Bronchial epithelial cell (primary cell): ENCODE results near the gene CDC45. TPM values are rescaled to one million over a fixed set of nuclear protein-coding genes. Genes with fewer than 3 reads are reported as not detected.

ENCODE experiments used
- DNase-seq: peaks from one replicate; pipeline ENCODE4 v3.0.0-alpha.2; 2010; ENCODE audit warnings: low read depth
- FAIRE-seq: peaks from 2 replicates; lab custom pipeline; 2011; peaks lifted over from hg19 to GRCh38; lab: Jason Lieb, UNC
- H3K27me3 ChIP-seq: 2 replicates; pipeline ENCODE4 v1.5.1; 2011; ENCODE audit warnings: low read length; ENCODE audit not compliant: control insufficient read depth, insufficient read depth
- H3K36me3 ChIP-seq: 2 replicates; pipeline ENCODE4 v1.5.1; 2011; ENCODE audit warnings: low read length; ENCODE audit not compliant: control insufficient read depth, insufficient read depth
- H3K4me3 ChIP-seq: 2 replicates; pipeline ENCODE4 v1.5.1; 2011; ENCODE audit warnings: mild to moderate bottlenecking, low read depth, low read length, control low read depth
- CTCF ChIP-seq: IDR thresholded peaks from 2 replicates; pipeline ENCODE4 v1.5.1; 2011; ENCODE audit warnings: mild to moderate bottlenecking, moderate library complexity, low read length, control low read depth, inconsistent platforms; ENCODE audit not compliant: insufficient read depth, severe bottlenecking
- total RNA-seq: library from RNA; depleted of rRNA; stranded (reverse); fragments of >200 nt; gene quantifications from 2 replicates; pipeline ENCODE4 v1.2.1, GENCODE V29; 2014

Gene CDC45
- total RNA-seq, 1 donor from 2014 or later: 0.26 TPM

GRCh38 chr22:19456541-19456940 is 23.2 kb upstream of the CDC45 start:
- Histone ChIP-seq H3K4me3 (no peak overlapping the region), H3K36me3 (peaks cover 29% of the 10 kb centered on the region), H3K27me3 (no peaks in the 10 kb centered on the region)
- no peak for TF ChIP-seq CTCF
- FAIRE-seq (no peak), DNase-seq (no peak)

GRCh38 chr22:19457828-19458428 is 21.8 kb upstream of the CDC45 start:
- Histone ChIP-seq H3K36me3 (peaks cover 27% of the 10 kb centered on the region), H3K27me3 (no peaks in the 10 kb centered on the region), H3K4me3 (no peak overlapping the region)
- TF ChIP-seq CTCF: no peak
- FAIRE-seq: no peak
- DNase-seq: no peak

- no peak for FAIRE-seq
- DNase-seq: no peak
- H3K36me3 ChIP-seq: peaks cover 26% of the 10 kb centered on the region
- no peak for TF ChIP-seq CTCF
- no peaks in the 10 kb centered on the region for H3K27me3 ChIP-seq
- no peak overlapping the region for H3K4me3 ChIP-seq
Measured at GRCh38 chr22:19460036-19460435, 19.7 kb upstream of the CDC45 start.

GRCh38 chr22:19461506-19461905 is 18.2 kb upstream of the CDC45 start:
- TF ChIP-seq CTCF: no peak
- Histone ChIP-seq H3K27me3 (no peaks in the 10 kb centered on the region), H3K4me3 (no peak overlapping the region), H3K36me3 (peaks cover 23% of the 10 kb centered on the region)
- DNase-seq (no peak), FAIRE-seq (no peak)

- DNase-seq (no peak), FAIRE-seq (no peak)
- peaks cover 25% of the 10 kb centered on the region for H3K36me3 ChIP-seq
- no peak for TF ChIP-seq CTCF
- H3K4me3 ChIP-seq: no peak overlapping the region
- H3K27me3 ChIP-seq: no peaks in the 10 kb centered on the region
Measured at GRCh38 chr22:19463008-19463407, 16.7 kb upstream of the CDC45 start.
